HL-60 (cell line): ENCODE data around the gene RELT.

Source experiments
- DNase-seq, 2 experiments: peaks; one replicate each; pipeline ENCODE4 v3.0.0-alpha.2; 2010 to 2020; ENCODE audit warnings: low read depth in 1 of 2, low spot score in 1 of 2
- H3K27ac ChIP-seq: fragments of 250-450 bp; sonication (Bioruptor Pico); replicated peaks from 2 replicates; pipeline ENCODE4 v1.5.1; 2020; ENCODE audit warnings: mild to moderate bottlenecking, moderate library complexity
- H3K27me3 ChIP-seq: fragments of 250-450 bp; sonication (Bioruptor Pico); 2 replicates; pipeline ENCODE4 v1.5.1; 2021; ENCODE audit warnings: mild to moderate bottlenecking, moderate library complexity; ENCODE audit not compliant: insufficient read depth, poor library complexity, severe bottlenecking
- H3K4me3 ChIP-seq: replicated peaks from 2 replicates; pipeline ENCODE4 v1.5.1; 2011; ENCODE audit warnings: mild to moderate bottlenecking, control low read depth, low read length; ENCODE audit not compliant: insufficient read depth
- GABPA ChIP-seq: IDR thresholded peaks from 2 replicates; pipeline ENCODE4 v1.6.1; 2012; ENCODE audit warnings: low read depth
- POLR2AphosphoS5 ChIP-seq: IDR thresholded peaks from 2 replicates; pipeline ENCODE4 v1.6.1; 2012; ENCODE audit warnings: low read depth
- SPI1 ChIP-seq: IDR thresholded peaks from 2 replicates; pipeline ENCODE4 v1.6.1; 2012; ENCODE audit warnings: low read depth, mild to moderate bottlenecking, borderline replicate concordance
- TF ChIP-seq, protein P1 (sequence below): IDR thresholded peaks from 2 replicates; pipeline ENCODE4 v1.6.1; 2012; ENCODE audit warnings: low read depth; ENCODE audit not compliant: insufficient replicate concordance
- TF ChIP-seq, protein P2 (sequence below): IDR thresholded peaks from one replicate; pipeline ENCODE4 v1.5.1; 2011; ENCODE audit warnings: low read length, control low read depth, inconsistent platforms; ENCODE audit not compliant: insufficient read depth

RELT gene

DNA sequence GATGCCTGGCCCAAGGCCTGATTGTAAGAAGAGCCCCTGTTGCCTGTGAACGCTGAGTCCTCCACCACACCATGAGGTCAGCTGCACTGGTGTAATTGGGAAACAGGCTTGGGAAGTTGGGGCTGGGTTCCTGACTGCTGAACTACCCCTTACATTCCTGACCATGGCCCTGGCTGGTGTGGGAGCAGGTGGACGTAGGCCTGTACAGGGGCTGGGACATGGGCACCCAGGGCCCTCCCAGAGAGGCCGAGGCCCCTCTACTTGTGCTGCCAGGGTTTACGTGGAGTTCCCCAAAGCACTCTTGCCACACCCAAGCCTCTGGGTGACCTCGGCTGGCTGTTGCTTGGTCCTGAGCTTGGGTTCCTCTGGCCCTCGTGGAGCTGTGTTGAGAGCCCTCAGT lies 5.4 kb downstream of the RELT start:
- TF ChIP-seq, protein P1, sequence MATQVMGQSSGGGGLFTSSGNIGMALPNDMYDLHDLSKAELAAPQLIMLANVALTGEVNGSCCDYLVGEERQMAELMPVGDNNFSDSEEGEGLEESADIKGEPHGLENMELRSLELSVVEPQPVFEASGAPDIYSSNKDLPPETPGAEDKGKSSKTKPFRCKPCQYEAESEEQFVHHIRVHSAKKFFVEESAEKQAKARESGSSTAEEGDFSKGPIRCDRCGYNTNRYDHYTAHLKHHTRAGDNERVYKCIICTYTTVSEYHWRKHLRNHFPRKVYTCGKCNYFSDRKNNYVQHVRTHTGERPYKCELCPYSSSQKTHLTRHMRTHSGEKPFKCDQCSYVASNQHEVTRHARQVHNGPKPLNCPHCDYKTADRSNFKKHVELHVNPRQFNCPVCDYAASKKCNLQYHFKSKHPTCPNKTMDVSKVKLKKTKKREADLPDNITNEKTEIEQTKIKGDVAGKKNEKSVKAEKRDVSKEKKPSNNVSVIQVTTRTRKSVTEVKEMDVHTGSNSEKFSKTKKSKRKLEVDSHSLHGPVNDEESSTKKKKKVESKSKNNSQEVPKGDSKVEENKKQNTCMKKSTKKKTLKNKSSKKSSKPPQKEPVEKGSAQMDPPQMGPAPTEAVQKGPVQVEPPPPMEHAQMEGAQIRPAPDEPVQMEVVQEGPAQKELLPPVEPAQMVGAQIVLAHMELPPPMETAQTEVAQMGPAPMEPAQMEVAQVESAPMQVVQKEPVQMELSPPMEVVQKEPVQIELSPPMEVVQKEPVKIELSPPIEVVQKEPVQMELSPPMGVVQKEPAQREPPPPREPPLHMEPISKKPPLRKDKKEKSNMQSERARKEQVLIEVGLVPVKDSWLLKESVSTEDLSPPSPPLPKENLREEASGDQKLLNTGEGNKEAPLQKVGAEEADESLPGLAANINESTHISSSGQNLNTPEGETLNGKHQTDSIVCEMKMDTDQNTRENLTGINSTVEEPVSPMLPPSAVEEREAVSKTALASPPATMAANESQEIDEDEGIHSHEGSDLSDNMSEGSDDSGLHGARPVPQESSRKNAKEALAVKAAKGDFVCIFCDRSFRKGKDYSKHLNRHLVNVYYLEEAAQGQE, result no peak
- TF ChIP-seq SPI1 (peak; percentile 30; the same call in 1 of the 2 replicates), POLR2AphosphoS5 (no peak), GABPA (no peak)
- TF ChIP-seq, protein P2, sequence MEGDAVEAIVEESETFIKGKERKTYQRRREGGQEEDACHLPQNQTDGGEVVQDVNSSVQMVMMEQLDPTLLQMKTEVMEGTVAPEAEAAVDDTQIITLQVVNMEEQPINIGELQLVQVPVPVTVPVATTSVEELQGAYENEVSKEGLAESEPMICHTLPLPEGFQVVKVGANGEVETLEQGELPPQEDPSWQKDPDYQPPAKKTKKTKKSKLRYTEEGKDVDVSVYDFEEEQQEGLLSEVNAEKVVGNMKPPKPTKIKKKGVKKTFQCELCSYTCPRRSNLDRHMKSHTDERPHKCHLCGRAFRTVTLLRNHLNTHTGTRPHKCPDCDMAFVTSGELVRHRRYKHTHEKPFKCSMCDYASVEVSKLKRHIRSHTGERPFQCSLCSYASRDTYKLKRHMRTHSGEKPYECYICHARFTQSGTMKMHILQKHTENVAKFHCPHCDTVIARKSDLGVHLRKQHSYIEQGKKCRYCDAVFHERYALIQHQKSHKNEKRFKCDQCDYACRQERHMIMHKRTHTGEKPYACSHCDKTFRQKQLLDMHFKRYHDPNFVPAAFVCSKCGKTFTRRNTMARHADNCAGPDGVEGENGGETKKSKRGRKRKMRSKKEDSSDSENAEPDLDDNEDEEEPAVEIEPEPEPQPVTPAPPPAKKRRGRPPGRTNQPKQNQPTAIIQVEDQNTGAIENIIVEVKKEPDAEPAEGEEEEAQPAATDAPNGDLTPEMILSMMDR, result no peak
- Histone ChIP-seq H3K27ac (peak overlapping the region; percentile 87), H3K27me3 (no peaks in the 10 kb centered on the region), H3K4me3 (no peak overlapping the region)
- peak in 1 of 2 experiments; percentile 74 for DNase-seq

- DNase-seq, result no peak
- H3K4me3 ChIP-seq, result no peak overlapping the region
- no peaks in the 10 kb centered on the region for H3K27me3 ChIP-seq
- peak overlapping the region; percentile 87 for H3K27ac ChIP-seq
- TF ChIP-seq, protein P2, result no peak
- TF ChIP-seq GABPA (no peak), SPI1 (no peak), POLR2AphosphoS5 (no peak)
- TF ChIP-seq, protein P1, result no peak
These were observed 6.0 kb downstream of the RELT start for GRCh38 chr11:73382183-73382582.

DNA sequence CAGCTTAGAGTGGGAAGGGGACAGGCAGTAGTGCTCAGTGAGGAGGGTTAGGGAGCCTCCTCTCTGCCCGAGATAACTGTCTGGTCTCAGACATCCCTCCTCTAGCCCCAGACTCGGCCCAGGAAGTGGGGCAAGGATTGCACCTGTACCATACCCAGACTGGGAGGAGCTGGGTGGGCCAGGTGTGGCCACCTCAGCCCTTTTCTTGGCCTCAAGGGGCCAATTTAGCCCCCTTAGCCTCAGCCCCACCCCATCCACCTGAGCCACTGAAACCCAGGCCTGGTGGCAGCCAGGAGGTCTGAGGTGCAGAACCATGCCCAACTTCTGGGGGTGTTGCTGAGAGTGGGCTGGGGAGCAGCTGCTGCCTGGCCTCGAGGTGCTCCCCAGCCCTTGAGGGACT lies 6.5 kb downstream of the RELT start:
- no peak for DNase-seq
- Histone ChIP-seq H3K27me3 (no peaks in the 10 kb centered on the region), H3K27ac (peak overlapping the region; percentile 87), H3K4me3 (no peak overlapping the region)
- TF ChIP-seq SPI1 (no peak), POLR2AphosphoS5 (no peak), GABPA (no peak)
- TF ChIP-seq, protein P1, result no peak
- TF ChIP-seq, protein P2, result no peak
